ENCODE data around the gene VPS8.
"Not testable (repeated sequence)": the region's sequence is repeated elsewhere in the genome, so short reads cannot be mapped to it uniquely, and the experiment has no call there.

Gene VPS8

DNA sequence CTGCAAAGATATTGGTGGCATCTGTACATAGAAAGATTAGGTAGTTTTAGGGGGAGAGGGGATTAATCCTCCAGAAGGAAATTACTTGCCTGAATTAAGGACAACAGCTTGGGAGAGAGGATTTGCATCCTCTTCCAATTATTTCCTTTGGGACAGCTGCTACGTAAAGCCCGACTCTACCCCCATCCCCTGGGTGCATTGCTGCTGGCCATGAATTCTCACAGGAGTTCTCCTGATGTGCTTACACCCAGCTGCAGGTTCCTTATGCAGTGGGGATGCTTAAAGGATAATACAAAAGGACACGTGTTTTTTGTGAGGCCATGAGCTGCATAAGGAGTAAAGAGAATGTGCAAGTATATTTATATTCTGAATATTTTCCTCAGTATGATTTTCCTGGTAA lies 132.3 kb downstream of the VPS8 start:
- TF ChIP-seq, protein P1, sequence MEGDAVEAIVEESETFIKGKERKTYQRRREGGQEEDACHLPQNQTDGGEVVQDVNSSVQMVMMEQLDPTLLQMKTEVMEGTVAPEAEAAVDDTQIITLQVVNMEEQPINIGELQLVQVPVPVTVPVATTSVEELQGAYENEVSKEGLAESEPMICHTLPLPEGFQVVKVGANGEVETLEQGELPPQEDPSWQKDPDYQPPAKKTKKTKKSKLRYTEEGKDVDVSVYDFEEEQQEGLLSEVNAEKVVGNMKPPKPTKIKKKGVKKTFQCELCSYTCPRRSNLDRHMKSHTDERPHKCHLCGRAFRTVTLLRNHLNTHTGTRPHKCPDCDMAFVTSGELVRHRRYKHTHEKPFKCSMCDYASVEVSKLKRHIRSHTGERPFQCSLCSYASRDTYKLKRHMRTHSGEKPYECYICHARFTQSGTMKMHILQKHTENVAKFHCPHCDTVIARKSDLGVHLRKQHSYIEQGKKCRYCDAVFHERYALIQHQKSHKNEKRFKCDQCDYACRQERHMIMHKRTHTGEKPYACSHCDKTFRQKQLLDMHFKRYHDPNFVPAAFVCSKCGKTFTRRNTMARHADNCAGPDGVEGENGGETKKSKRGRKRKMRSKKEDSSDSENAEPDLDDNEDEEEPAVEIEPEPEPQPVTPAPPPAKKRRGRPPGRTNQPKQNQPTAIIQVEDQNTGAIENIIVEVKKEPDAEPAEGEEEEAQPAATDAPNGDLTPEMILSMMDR (IDR thresholded peaks at IDR 0.05; ENCODE audit: low read depth, low read length), result no peak
- H3K4me3 ChIP-seq (ENCODE audit: low read depth, low read length), result no peak overlapping the region

DNA sequence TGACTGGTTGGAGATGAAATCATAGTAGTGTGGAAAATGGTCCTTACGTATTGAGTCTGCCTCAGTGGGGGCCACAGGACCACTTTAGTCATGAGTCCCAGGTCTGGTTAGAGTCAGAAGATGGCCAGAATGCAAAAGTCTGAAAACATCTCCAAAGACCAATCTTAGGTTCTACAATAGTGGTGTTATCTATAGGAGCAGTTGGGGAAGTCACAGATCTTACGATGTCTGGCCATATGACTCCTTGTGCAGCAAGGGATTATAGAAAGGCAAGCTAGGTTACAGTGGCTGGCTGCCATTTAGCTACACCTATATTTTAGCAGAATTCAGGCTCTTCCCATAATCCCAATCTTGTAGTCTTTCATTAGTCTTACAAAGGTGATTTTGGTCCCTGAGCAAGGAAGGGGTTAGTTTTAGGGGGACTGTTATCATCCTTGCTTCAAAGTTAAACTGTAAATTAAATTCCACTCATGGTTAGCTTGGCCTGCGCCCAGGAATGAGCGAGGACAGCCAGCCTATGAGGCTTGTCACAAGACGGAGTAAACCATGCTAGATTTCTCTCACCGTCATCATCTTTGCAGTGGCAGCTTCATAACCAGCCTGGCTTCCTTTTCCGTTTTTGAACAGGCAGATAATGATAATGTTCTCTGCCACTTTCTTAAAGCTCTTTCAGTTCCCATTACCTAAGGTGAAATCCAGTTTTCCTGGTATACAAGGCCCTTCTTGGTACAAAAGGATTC lies 134.1 kb downstream of the VPS8 start:
- TF ChIP-seq, protein P1 (IDR thresholded peaks at IDR 0.05; ENCODE audit: low read depth, low read length), result no peak
- H3K4me3 ChIP-seq (ENCODE audit: low read depth, low read length), result no peak overlapping the region

DNA sequence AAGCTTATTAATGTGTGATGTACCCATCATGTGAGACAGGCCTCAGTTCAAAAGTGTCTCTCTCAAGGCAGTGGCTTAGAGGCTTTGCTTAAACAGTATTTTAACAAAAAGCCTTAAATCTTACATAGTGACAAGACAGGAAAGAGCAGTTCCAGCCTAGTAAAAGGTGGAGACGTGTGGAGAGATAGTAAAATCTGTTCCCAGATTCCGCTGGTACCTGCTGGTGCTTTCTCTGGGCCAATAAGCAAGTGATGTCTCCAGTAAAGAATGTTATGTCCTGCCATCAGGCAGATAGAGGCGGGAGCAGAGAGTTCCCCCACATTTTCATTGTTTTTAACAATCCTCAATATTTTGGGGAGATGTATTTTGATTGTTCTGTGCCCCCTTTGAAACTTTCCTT lies 135.0 kb downstream of the VPS8 start:
- no peak overlapping the region for H3K4me3 ChIP-seq (ENCODE audit: low read depth, low read length)
- TF ChIP-seq, protein P1 (IDR thresholded peaks at IDR 0.05; ENCODE audit: low read depth, low read length), result no peak

DNA sequence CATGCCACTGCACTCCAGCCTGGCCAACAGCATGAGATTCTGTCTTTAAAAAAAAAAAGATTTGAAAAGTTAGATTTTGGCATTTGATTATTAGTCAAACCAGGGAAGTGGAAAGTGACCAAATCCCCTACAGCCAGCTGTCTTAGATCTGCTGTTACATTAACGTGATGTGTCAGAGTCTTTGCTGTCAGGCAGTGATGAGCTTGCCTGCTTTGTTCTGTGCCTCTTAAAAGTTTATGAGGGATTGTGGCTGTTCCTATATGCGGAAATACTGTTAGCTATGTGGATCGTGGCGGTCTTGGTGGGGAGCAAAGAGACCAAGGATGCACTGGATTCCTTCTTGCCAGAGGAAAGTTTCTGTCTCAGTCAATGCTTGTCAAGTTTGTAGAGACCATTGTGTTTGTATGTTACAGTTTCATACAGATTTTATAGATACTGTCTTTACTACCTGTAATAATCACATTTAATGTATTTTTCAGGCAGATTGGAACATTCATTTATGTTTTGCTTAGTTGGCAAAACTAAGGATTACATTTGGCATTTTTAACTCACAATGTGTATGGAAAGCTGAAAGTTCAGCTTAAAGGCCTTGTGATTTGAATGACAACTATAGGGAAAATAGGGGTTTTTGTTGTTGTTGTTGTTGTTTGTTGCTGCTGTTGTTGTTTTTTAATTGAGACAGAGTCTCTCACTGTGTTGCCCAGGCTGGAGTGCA lies 137.4 kb downstream of the VPS8 start:
- TF ChIP-seq, protein P1 (IDR thresholded peaks at IDR 0.05; ENCODE audit: low read depth, low read length), result no peak
- no peak overlapping the region for H3K4me3 ChIP-seq (ENCODE audit: low read depth, low read length)

DNA sequence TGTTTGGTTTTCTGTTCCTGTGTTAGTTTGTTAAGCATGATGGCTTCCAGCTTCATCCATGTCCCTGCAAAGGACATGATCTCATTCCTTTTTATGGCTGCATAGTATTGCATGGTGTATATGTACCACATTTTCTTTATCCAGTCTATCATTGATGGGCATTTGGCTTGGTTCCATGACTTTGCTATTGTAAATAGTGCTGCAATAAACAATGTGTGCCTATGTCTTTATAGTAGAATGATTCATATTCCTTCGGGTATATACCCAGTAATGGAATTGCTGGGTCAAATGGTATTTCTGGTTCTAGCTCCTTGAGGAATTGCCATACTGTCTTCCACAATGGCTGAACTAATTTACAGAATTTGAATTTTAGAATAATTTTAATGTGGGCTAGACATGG lies 138.8 kb downstream of the VPS8 start:
- H3K4me3 ChIP-seq (ENCODE audit: low read depth, low read length), result not testable (repeated sequence)

DNA sequence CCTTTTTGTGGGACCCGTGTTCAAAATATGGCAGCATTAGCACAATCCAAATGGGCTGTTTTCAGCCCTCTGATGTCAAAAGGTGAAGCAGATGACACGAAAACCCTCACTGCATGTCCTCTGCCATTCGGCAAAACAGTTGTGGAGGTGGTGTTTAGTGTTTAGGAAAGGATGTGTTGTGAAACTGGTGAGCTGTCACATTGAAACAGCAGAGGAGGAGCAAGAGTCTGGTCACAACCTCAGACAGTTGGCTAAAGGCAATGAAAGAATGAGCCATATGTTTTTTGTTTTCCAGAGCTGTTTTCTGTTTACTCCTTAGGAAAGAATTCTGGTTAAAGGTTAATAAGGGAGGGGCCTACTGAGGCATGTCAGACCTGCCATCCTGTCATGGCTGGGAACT lies 140.7 kb downstream of the VPS8 start:
- TF ChIP-seq, protein P1 (IDR thresholded peaks at IDR 0.05; ENCODE audit: low read depth, low read length), result no peak
- H3K4me3 ChIP-seq (ENCODE audit: low read depth, low read length), result no peak overlapping the region

DNA sequence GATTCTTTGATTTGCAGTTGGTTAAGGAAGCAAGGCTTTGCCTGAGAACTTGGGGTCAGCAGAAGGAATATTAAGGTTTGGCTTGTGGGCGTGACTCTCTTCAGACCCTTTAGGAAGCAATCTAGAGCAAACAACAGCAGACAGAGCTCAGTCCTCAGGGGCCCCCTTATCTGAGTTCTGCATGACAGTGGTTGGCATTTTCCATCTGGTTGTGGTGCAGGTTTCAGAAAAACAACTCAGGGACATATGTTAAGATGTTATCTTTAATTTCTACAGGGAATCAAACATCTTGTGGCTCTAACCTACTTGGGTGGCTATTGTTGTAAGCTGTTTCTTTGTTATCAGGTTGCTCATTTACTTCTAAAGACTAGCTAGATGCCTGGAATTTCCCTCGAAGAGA lies 141.4 kb downstream of the VPS8 start:
- no peak overlapping the region for H3K4me3 ChIP-seq (ENCODE audit: low read depth, low read length)
- TF ChIP-seq, protein P1 (IDR thresholded peaks at IDR 0.05; ENCODE audit: low read depth, low read length), result no peak

All from WI38 (cell line).